Trophoblast cell (in vitro differentiated cells and primary cell): Measurements from ENCODE around the gene TSNAX.

Experiments used
- DNase-seq, 2 donors: peaks; one replicate each; pipeline ENCODE4 v3.0.0-alpha.2; 2016
- H2AFZ ChIP-seq: 2 replicates; pipeline ENCODE4 v1.6.1; 2013; ENCODE audit warnings: low read length, moderate library complexity, mild to moderate bottlenecking; ENCODE audit not compliant: insufficient read depth, poor library complexity
- H2AK5ac ChIP-seq: 2 replicates; pipeline ENCODE4 v1.6.1; 2013; ENCODE audit warnings: mild to moderate bottlenecking, low read length
- H2BK120ac ChIP-seq: 2 replicates; pipeline ENCODE4 v1.6.1; 2013; ENCODE audit warnings: low read length, mild to moderate bottlenecking, moderate library complexity; ENCODE audit not compliant: insufficient read depth, poor library complexity
- H2BK12ac ChIP-seq: 2 replicates; pipeline ENCODE4 v1.6.1; 2013; ENCODE audit warnings: mild to moderate bottlenecking, low read length, moderate library complexity
- H2BK5ac ChIP-seq: 2 replicates; pipeline ENCODE4 v1.6.1; 2013; ENCODE audit warnings: low read length, low read depth, moderate library complexity, mild to moderate bottlenecking; ENCODE audit not compliant: poor library complexity
- H3K14ac ChIP-seq: 2 replicates; pipeline ENCODE4 v1.6.1; 2013; ENCODE audit warnings: mild to moderate bottlenecking, low read length
- H3K18ac ChIP-seq: 2 replicates; pipeline ENCODE4 v1.6.1; 2013; ENCODE audit warnings: mild to moderate bottlenecking, low read length
- H3K23ac ChIP-seq: 2 replicates; pipeline ENCODE4 v1.6.1; 2013; ENCODE audit warnings: low read length
- H3K27ac ChIP-seq: 2 replicates; pipeline ENCODE4 v1.5.1; 2013; ENCODE audit warnings: low read depth, mild to moderate bottlenecking, inconsistent platforms, low read length, moderate library complexity
- H3K27me3 ChIP-seq: 2 replicates; pipeline ENCODE4 v1.6.1; 2013; ENCODE audit warnings: inconsistent platforms, mild to moderate bottlenecking, low read length, moderate library complexity; ENCODE audit not compliant: insufficient read depth
- H3K36me3 ChIP-seq, 2 experiments: 1 replicate in 1 of 2; 2 replicates in 1 of 2; pipeline ENCODE4 v1.6.1; 2013; ENCODE audit warnings: low read length in 2 of 2, mild to moderate bottlenecking in 2 of 2, moderate library complexity in 1 of 2; ENCODE audit not compliant: insufficient read depth in 2 of 2, control insufficient read depth in 1 of 2
- H3K4ac ChIP-seq: 2 replicates; pipeline ENCODE4 v1.6.1; 2013; ENCODE audit warnings: low read depth, mild to moderate bottlenecking, low read length, moderate library complexity
- H3K4me1 ChIP-seq, 2 experiments: 1 replicate in 1 of 2; 2 replicates in 1 of 2; pipeline ENCODE4 v1.6.1; 2013; ENCODE audit warnings: low read length in 2 of 2, mild to moderate bottlenecking in 2 of 2, moderate library complexity in 1 of 2; ENCODE audit not compliant: insufficient read depth in 2 of 2, control insufficient read depth in 1 of 2
- H3K4me2 ChIP-seq: 2 replicates; pipeline ENCODE4 v1.6.1; 2013; ENCODE audit warnings: inconsistent platforms, mild to moderate bottlenecking, low read length, moderate library complexity
- H3K4me3 ChIP-seq: 2 replicates; pipeline ENCODE4 v1.5.1; 2013; ENCODE audit warnings: mild to moderate bottlenecking, low read depth, low read length, inconsistent platforms
- H3K79me1 ChIP-seq: one replicate; pipeline ENCODE4 v1.6.1; 2013; ENCODE audit warnings: low read length
- H3K79me2 ChIP-seq: 2 replicates; pipeline ENCODE4 v1.6.1; 2013; ENCODE audit warnings: low read length, mild to moderate bottlenecking; ENCODE audit not compliant: control insufficient read depth, insufficient read depth, poor library complexity
- H3K9ac ChIP-seq: 2 replicates; pipeline ENCODE4 v1.6.1; 2013; ENCODE audit warnings: mild to moderate bottlenecking, low read length
- H3K9me3 ChIP-seq: 2 replicates; pipeline ENCODE4 v1.6.1; 2013; ENCODE audit warnings: low read depth, mild to moderate bottlenecking, control low read depth, inconsistent platforms, low read length; ENCODE audit not compliant: insufficient read depth
- H4K12ac ChIP-seq: 2 replicates; pipeline ENCODE4 v1.6.1; 2013; ENCODE audit warnings: low read depth, mild to moderate bottlenecking, low read length, moderate library complexity
- H4K8ac ChIP-seq: 2 replicates; pipeline ENCODE4 v1.6.1; 2013; ENCODE audit warnings: low read depth, mild to moderate bottlenecking, low read length, moderate library complexity
- H4K91ac ChIP-seq: one replicate; pipeline ENCODE4 v1.6.1; 2013; ENCODE audit warnings: low read depth, mild to moderate bottlenecking, low read length, moderate library complexity
- WGBS: extraction: QIAGEN DNeasy Blood & Tissue Kit; methylation state at CpG from one replicate; pipeline ENCODE4 v1.1.7; 2013; ENCODE audit warnings: missing lambda C conversion rate; ENCODE audit not compliant: insufficient read length, insufficient coverage; ENCODE audit errors: extremely low coverage; 5-methylcytosine and 5-hydroxymethylcytosine counted together

Gene TSNAX

DNA sequence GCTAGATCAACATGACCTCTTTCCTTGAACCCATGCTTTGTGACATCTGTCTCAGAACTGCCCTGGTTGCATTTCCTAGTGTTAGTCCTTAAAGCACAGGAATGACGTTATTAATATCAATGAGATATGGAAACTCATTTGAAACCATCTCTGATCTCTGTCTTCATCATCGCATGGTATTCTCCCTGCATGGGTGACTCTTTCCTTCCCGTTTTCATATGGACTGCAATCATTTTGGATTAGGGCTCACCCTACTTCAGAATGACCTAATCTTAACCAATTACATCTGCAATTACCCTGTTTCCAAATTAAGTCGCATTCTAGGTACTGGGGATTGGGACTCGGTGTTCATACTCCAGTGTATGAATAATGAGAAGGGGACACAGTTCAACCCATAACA is 56.5 kb downstream of the TSNAX start:
- H2AFZ ChIP-seq, result no peak overlapping the region
- no peaks in the 10 kb centered on the region for H3K36me3 ChIP-seq
- H3K23ac ChIP-seq, result no peak overlapping the region
- no peak for DNase-seq
- H2BK120ac ChIP-seq, result no peak overlapping the region
- H4K91ac ChIP-seq, result no peak overlapping the region
- no peak overlapping the region for H4K12ac ChIP-seq
- no peak overlapping the region for H3K4me3 ChIP-seq
- no peaks in the 10 kb centered on the region for H3K79me1 ChIP-seq
- no peak overlapping the region for H3K4me2 ChIP-seq
- no peak overlapping the region for H4K8ac ChIP-seq
- H3K4me1 ChIP-seq, result no peaks in the 10 kb centered on the region
- H3K79me2 ChIP-seq, result no peaks in the 10 kb centered on the region
- no peak overlapping the region for H3K9ac ChIP-seq
- no peak overlapping the region for H2BK5ac ChIP-seq
- no peaks in the 10 kb centered on the region for H3K27me3 ChIP-seq
- no peak overlapping the region for H3K14ac ChIP-seq
- no CpG with 5 or more reads among the region's 5 CpGs for WGBS
- no peaks in the 10 kb centered on the region for H3K9me3 ChIP-seq
- H3K4ac ChIP-seq, result no peak overlapping the region
- no peak overlapping the region for H3K18ac ChIP-seq
- H2BK12ac ChIP-seq, result no peak overlapping the region
- no peak overlapping the region for H2AK5ac ChIP-seq
- H3K27ac ChIP-seq, result no peak overlapping the region

DNA sequence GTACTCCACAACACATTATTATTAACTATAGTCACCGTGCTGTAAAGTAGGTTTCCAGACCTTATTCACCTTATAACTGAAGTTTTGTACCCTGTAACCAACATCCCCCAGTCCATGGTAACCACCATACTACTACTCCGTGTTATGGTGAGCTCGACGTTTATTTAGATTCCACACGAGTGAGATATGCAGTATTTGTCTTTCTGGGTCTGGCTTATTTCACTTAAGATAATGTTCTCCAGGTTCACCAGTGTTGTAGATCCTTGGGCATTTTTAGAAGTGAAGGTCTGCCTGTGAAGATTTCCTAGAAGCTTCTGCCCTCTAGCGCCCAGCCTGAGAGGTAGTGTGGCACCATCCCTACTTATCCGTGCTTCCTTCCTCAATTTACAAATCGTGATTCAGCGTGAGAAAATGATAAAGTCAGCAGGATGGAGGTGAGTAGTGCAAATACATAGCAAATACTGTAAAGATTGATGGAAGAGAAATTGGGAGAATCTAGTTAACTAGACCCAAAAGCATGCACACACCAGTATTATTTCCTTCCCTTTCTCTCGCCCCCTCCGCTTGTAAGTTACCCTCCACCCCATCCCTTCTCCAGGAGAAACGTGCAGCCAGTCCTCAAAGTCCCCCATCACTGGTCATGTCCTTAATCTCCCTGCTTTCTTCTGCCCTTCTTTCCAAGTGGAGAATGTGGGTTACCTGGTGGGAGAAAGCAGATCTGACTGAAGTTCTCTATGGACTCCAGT is 62.2 kb downstream of the TSNAX start:
- Histone ChIP-seq H3K27ac (no peak overlapping the region), H2AFZ (no peak overlapping the region), H3K4me1 (no peaks in the 10 kb centered on the region), H2BK12ac (no peak overlapping the region), H3K79me1 (no peaks in the 10 kb centered on the region), H3K4ac (no peak overlapping the region), H3K79me2 (no peaks in the 10 kb centered on the region), H3K27me3 (no peaks in the 10 kb centered on the region), H2BK120ac (no peak overlapping the region), H3K23ac (no peak overlapping the region), H2BK5ac (no peak overlapping the region), H3K9ac (no peak overlapping the region), H3K18ac (no peak overlapping the region), H3K9me3 (no peaks in the 10 kb centered on the region), H2AK5ac (no peak overlapping the region), H3K4me2 (no peak overlapping the region), H3K14ac (no peak overlapping the region), H4K8ac (no peak overlapping the region), H3K36me3 (no peaks in the 10 kb centered on the region), H4K91ac (no peak overlapping the region), H3K4me3 (no peak overlapping the region), H4K12ac (no peak overlapping the region)
- DNase-seq, result peak; percentile 56 to 74
- WGBS, result no CpG with 5 or more reads among the region's 12 CpGs

DNA sequence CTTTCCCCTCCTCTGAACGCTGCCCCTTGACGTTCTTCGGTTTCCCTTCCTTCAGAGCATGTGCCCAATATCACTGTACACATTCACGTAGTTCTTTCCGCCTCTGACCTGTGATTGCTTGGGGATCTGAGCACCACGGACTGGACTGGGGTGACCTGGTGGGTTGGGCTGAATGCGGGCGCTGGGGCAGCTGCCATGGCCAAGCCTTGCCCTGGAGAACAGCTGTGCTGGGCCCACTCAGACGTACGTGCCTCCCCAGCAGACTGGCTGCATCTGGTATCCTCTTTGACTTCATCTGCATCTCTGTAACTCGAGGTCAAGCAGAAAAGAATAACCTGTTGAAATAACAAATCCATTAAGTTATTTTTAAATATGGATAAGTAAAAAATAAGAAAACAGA is 63.0 kb downstream of the TSNAX start:
- no peak overlapping the region for H2BK5ac ChIP-seq
- no peak overlapping the region for H2BK12ac ChIP-seq
- H3K9ac ChIP-seq, result no peak overlapping the region
- no peaks in the 10 kb centered on the region for H3K36me3 ChIP-seq
- no peak overlapping the region for H2AK5ac ChIP-seq
- no peak overlapping the region for H3K18ac ChIP-seq
- no peak overlapping the region for H4K8ac ChIP-seq
- no peak overlapping the region for H2AFZ ChIP-seq
- H3K79me2 ChIP-seq, result no peaks in the 10 kb centered on the region
- H2BK120ac ChIP-seq, result no peak overlapping the region
- H3K4me1 ChIP-seq, result peaks cover 0 to 4% of the 10 kb centered on the region in 2 experiments
- no peak overlapping the region for H3K14ac ChIP-seq
- no peaks in the 10 kb centered on the region for H3K79me1 ChIP-seq
- WGBS, result no CpG with 5 or more reads among the region's 11 CpGs
- no peak overlapping the region for H3K27ac ChIP-seq
- H3K4me2 ChIP-seq, result no peak overlapping the region
- H3K4me3 ChIP-seq, result no peak overlapping the region
- no peak overlapping the region for H4K91ac ChIP-seq
- H3K23ac ChIP-seq, result no peak overlapping the region
- H3K4ac ChIP-seq, result no peak overlapping the region
- peaks cover 1% of the 10 kb centered on the region for H3K9me3 ChIP-seq
- no peak overlapping the region for H4K12ac ChIP-seq
- H3K27me3 ChIP-seq, result no peaks in the 10 kb centered on the region
- DNase-seq, result no peak

DNA sequence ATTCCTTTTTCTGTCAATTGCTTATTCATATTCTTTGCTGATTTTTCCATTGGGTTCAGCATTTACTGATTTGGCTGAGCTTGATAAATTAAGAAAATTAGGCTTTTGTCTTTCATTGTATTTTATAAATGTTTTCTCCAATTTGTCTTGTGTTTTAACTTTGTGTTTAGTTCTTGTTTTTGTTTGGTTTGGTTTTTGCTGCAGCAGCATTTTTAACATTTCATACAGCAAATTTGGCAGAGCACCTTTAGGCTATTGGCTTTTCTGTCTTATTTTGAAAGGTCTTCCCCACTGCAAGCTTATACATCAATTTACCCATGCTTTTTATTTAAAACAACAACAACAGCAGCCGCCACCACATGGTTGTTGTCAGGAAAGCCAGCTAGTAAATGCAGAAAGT is 64.3 kb downstream of the TSNAX start:
- no peak overlapping the region for H4K8ac ChIP-seq
- no peaks in the 10 kb centered on the region for H3K27me3 ChIP-seq
- no peak overlapping the region for H3K4me3 ChIP-seq
- no peak overlapping the region for H2BK12ac ChIP-seq
- H3K36me3 ChIP-seq, result no peaks in the 10 kb centered on the region
- no peak overlapping the region for H2BK120ac ChIP-seq
- WGBS, result no CpG with 5 or more reads among the region's 1 CpG
- no peak overlapping the region for H3K23ac ChIP-seq
- no peak overlapping the region for H4K12ac ChIP-seq
- H4K91ac ChIP-seq, result no peak overlapping the region
- H3K4me2 ChIP-seq, result no peak overlapping the region
- no peak overlapping the region for H2BK5ac ChIP-seq
- H3K79me2 ChIP-seq, result no peaks in the 10 kb centered on the region
- H3K79me1 ChIP-seq, result no peaks in the 10 kb centered on the region
- H2AK5ac ChIP-seq, result no peak overlapping the region
- H3K14ac ChIP-seq, result no peak overlapping the region
- H3K27ac ChIP-seq, result no peak overlapping the region
- H3K18ac ChIP-seq, result no peak overlapping the region
- H3K9me3 ChIP-seq, result peaks cover 1% of the 10 kb centered on the region
- no peak overlapping the region for H3K9ac ChIP-seq
- peaks cover 0 to 4% of the 10 kb centered on the region in 2 experiments for H3K4me1 ChIP-seq
- no peak for DNase-seq
- no peak overlapping the region for H2AFZ ChIP-seq
- no peak overlapping the region for H3K4ac ChIP-seq
